Muscle layer of duodenum (tissue), 2 donors: ENCODE data around the gene HSF5.

Source experiments
- H3K27ac ChIP-seq: one replicate; pipeline ENCODE4 v1.7.0; 2013; ENCODE audit warnings: mild to moderate bottlenecking, low read length
- H3K27me3 ChIP-seq: one replicate; pipeline ENCODE4 v1.7.0; 2013; ENCODE audit warnings: low read depth, mild to moderate bottlenecking, control low read depth, low read length
- H3K36me3 ChIP-seq, 2 donors: one replicate each; pipeline ENCODE4 v1.7.0; 2013; ENCODE audit warnings: low read length in 2 of 2, control low read depth in 1 of 2, mild to moderate bottlenecking in 1 of 2; ENCODE audit not compliant: insufficient read depth in 2 of 2, control insufficient read depth in 1 of 2
- H3K4me1 ChIP-seq, 2 donors: one replicate each; pipeline ENCODE4 v1.7.0; 2013; ENCODE audit warnings: low read length in 2 of 2, mild to moderate bottlenecking in 2 of 2, control low read depth in 1 of 2, moderate library complexity in 1 of 2; ENCODE audit not compliant: insufficient read depth in 2 of 2, control insufficient read depth in 1 of 2
- H3K4me3 ChIP-seq, 2 donors: one replicate each; pipeline ENCODE4 v1.7.0; 2013; ENCODE audit warnings: low read length in 2 of 2, low read depth in 1 of 2, mild to moderate bottlenecking in 1 of 2
- H3K9me3 ChIP-seq, 2 donors: one replicate each; pipeline ENCODE4 v1.7.0; 2013; ENCODE audit warnings: low read length in 2 of 2, control low read depth in 1 of 2, mild to moderate bottlenecking in 1 of 2; ENCODE audit not compliant: control insufficient read depth in 1 of 2
- donor health status: healthy.

Gene HSF5

GRCh38 chr17:58420827-58421226 lies 67.4 kb downstream of the HSF5 start:
- no peaks in the 10 kb centered on the region for H3K9me3 ChIP-seq
- H3K4me3 ChIP-seq: no peak overlapping the region
- no peaks in the 10 kb centered on the region for H3K27me3 ChIP-seq
- no peaks in the 10 kb centered on the region for H3K36me3 ChIP-seq
- H3K27ac ChIP-seq: no peak overlapping the region
- H3K4me1 ChIP-seq: no peaks in the 10 kb centered on the region

- no peaks in the 10 kb centered on the region for H3K27me3 ChIP-seq
- H3K4me1 ChIP-seq: no peaks in the 10 kb centered on the region
- peak within 1 kb of the TSS; percentile 92 for H3K27ac ChIP-seq
- no peaks in the 10 kb centered on the region for H3K9me3 ChIP-seq
- H3K4me3 ChIP-seq: peak within 1 kb of the TSS; percentile 55 to 67
- no peaks in the 10 kb centered on the region for H3K36me3 ChIP-seq
Observed at GRCh38 chr17:58417300-58418092, 70.7 kb downstream of the HSF5 start, which contains the start of gene RNF43. TSS of gene RNF43 (minus strand) at chr17:58417534. CDS start at chr17:58415577, 1,957 bp downstream.

DNA sequence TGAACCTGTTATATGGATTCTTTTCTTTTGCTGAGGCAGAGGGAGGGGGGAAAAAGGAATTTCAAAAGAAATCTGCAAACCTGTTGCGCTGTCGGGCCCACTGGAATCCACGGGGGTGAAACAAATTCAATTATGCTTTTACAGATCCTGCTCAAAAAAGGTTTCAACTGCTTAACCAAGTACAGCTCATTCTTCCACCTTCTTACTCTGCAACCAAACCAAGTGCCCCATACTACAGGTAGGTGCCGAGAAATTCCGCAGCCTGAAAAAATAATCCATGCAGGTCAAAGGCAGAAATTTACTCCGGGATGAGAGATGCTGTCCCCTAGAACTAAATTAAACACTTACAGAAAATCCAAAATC lies 71.3 kb downstream of the HSF5 start:
- peak overlapping the region; percentile 92 for H3K27ac ChIP-seq
- no peaks in the 10 kb centered on the region for H3K36me3 ChIP-seq
- H3K9me3 ChIP-seq: no peaks in the 10 kb centered on the region
- H3K27me3 ChIP-seq: no peaks in the 10 kb centered on the region
- no peaks in the 10 kb centered on the region for H3K4me1 ChIP-seq
- peak overlapping the region; percentile 55 to 67 for H3K4me3 ChIP-seq

DNA sequence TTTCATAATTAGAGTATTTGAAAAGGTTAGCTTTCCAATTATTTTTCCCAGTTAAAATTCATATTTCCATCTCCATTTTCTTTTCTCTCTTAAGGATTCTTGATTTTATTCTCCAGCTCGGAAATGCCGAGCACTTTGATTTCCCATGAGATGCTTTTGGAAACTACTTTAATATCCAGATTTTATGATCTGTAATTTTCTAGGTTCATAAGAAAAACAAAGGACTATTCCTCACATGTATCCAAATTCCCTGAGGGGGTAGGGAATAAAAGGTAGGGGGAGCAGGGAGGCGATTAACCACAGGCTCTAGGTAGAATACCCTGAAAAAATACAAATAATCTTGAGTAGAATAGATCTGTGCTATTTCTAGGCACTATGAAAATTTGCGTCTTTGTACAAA lies 71.8 kb downstream of the HSF5 start:
- no peaks in the 10 kb centered on the region for H3K27me3 ChIP-seq
- no peaks in the 10 kb centered on the region for H3K36me3 ChIP-seq
- H3K9me3 ChIP-seq: no peaks in the 10 kb centered on the region
- no peaks in the 10 kb centered on the region for H3K4me1 ChIP-seq
- H3K27ac ChIP-seq: peak overlapping the region; percentile 92
- H3K4me3 ChIP-seq: peak overlapping the region in 1 of 2 donors; percentile 67

DNA sequence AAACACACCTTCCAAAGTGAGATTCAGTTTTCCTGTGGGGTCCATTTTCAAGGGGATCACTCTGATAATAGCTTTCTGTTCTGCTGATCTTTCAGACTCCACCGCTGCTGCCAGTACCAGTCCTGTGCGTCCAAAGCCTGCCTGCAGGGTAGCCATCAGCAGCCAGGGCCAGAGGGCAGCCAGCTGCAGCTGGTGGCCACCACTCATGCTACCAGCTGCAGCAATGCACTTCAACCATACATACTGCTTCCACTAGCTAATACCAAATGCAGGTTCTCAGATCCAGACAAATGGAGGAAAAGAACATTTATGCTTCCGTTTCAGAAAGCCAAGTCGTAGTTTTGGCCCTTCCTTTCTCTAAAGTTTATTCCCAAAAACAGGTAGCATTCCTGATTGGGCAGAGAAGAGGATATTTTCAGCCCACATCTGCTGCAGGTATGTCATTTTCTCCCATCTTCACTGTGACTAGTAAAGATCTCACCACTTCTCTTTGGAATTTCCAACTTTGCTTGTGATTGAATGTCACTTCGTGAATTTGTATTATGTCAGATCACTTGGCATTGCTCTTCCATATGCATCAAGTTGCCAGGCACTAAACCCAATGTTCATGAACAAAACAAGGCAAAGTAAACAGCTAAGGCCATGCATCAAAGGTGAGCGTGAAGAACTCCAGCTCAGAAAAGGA lies 72.7 kb downstream of the HSF5 start:
- Histone ChIP-seq H3K27me3 (no peaks in the 10 kb centered on the region), H3K4me3 (peak overlapping the region in 1 of 2 donors; percentile 67), H3K4me1 (no peaks in the 10 kb centered on the region), H3K9me3 (no peaks in the 10 kb centered on the region), H3K36me3 (no peaks in the 10 kb centered on the region), H3K27ac (peak overlapping the region; percentile 92)

- no peaks in the 10 kb centered on the region for H3K27me3 ChIP-seq
- peak overlapping the region; percentile 92 for H3K27ac ChIP-seq
- no peaks in the 10 kb centered on the region for H3K9me3 ChIP-seq
- H3K4me1 ChIP-seq: no peaks in the 10 kb centered on the region
- H3K36me3 ChIP-seq: no peaks in the 10 kb centered on the region
- H3K4me3 ChIP-seq: peak overlapping the region in 1 of 2 donors; percentile 67
Observed at GRCh38 chr17:58414596-58414997, 73.6 kb downstream of the HSF5 start.

GRCh38 chr17:58413684-58414083 lies 74.5 kb downstream of the HSF5 start:
- Histone ChIP-seq H3K4me3 (peak overlapping the region in 1 of 2 donors; percentile 67), H3K27me3 (no peaks in the 10 kb centered on the region), H3K36me3 (no peaks in the 10 kb centered on the region), H3K27ac (peak overlapping the region; percentile 92), H3K9me3 (no peaks in the 10 kb centered on the region), H3K4me1 (no peaks in the 10 kb centered on the region)

- no peaks in the 10 kb centered on the region for H3K9me3 ChIP-seq
- H3K4me1 ChIP-seq: no peaks in the 10 kb centered on the region
Observed at GRCh38 chr17:58412961-58413586, 75.1 kb downstream of the HSF5 start.

DNA sequence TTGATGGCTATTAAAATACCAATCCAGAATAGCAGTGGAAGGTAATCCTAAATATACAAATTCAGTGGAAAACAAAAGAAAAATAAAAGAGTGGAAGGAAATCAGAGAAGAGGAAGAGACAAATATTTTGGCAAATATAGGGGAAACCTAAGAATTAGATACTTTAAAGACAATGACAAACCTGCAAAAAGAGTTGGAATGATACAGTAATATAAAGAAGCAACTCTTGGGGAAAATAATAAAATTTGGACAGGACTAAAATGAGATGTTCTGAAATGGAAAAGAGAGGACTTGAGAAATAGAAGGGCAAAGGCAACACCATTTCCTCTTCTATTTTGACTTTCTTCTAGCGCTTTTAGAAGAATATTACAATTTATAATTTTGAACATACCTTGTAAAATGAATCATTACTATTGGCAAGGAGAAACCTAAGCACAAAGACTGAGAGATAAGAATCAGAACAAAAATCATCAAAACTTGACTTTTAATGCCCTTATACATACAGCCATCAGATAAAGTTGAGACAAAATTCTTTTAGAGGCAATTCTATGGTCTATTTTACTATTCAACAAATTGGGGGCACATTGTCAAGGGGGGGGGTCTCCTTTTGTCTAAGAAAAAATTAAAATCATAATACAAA lies 76.0 kb downstream of the HSF5 start:
- no peaks in the 10 kb centered on the region for H3K36me3 ChIP-seq
- no peaks in the 10 kb centered on the region for H3K4me1 ChIP-seq
- H3K4me3 ChIP-seq: peak overlapping the region in 1 of 2 donors; percentile 22
- H3K9me3 ChIP-seq: no peaks in the 10 kb centered on the region
- H3K27ac ChIP-seq: no peak overlapping the region
- no peaks in the 10 kb centered on the region for H3K27me3 ChIP-seq

More at GRCh38 chr17:58412961-58413586, 75.1 kb downstream of the HSF5 start:
- Histone ChIP-seq H3K27me3 (no peaks in the 10 kb centered on the region), H3K36me3 (no peaks in the 10 kb centered on the region), H3K4me3 (peak overlapping the region in 1 of 2 donors; percentile 67), H3K27ac (peak overlapping the region; percentile 52)

DNA sequence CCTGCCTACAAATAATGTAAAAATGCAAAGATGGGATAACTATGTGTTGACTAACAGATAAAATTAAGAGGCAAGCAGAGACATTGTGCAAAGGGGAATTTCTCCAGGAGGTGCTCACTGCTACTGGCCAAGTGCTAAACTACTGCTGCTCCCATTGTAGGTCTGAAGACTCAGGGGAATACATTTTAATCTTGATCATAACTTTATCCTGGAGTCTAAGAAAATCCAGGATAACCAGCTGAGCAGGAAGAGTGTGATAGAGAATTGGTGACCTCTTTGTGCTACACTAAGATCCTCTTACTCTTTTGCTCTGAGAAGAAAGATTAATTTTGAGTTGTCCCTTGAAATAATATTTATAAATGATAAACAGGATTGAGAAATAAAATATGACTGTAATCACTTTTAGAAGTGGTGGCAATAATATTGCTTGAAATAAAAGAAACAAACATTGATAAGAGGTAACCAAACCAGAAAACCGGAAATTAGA lies 76.8 kb downstream of the HSF5 start:
- no peak overlapping the region for H3K27ac ChIP-seq
- H3K36me3 ChIP-seq: no peaks in the 10 kb centered on the region
- peak overlapping the region in 1 of 2 donors; percentile 30 for H3K4me3 ChIP-seq
- H3K9me3 ChIP-seq: no peaks in the 10 kb centered on the region
- no peaks in the 10 kb centered on the region for H3K27me3 ChIP-seq
- no peaks in the 10 kb centered on the region for H3K4me1 ChIP-seq
